CD14-positive monocyte (primary cell): ENCODE results near the gene LRBA. TPM values are rescaled to one million over a fixed set of nuclear protein-coding genes. Genes with fewer than 3 reads are reported as not detected.

Experiments
- DNase-seq, 3 donors: peaks; one replicate each; pipeline ENCODE4 v3.0.0-alpha.2; 2011 to 2022
- H2AFZ ChIP-seq: 2 replicates; pipeline ENCODE4 v1.6.0; 2012; ENCODE audit warnings: mild to moderate bottlenecking, low read depth, low read length, inconsistent platforms; ENCODE audit not compliant: insufficient read depth, poor library complexity, severe bottlenecking
- H3K27ac ChIP-seq, 2 donors: 1 replicate in 1 of 2; 2 replicates in 1 of 2; pipeline ENCODE4 v1.5.1; 2012 to 2013; ENCODE audit warnings: low read length in 2 of 2, control low read depth in 1 of 2, inconsistent platforms in 1 of 2, low read depth in 1 of 2, mild to moderate bottlenecking in 1 of 2
- H3K27me3 ChIP-seq, 2 donors: one replicate each; pipeline versions ENCODE4 v1.6.0 to v1.6.1; 2011 to 2013; ENCODE audit warnings: low read length in 2 of 2; ENCODE audit not compliant: control insufficient read depth in 2 of 2, insufficient read depth in 2 of 2
- H3K36me3 ChIP-seq, 2 donors: replicated peaks in 1 of 2; 1 replicate in 1 of 2; 2 replicates in 1 of 2; pipeline versions ENCODE4 v1.5.1 to v1.6.1; 2012 to 2013; ENCODE audit warnings: low read length in 2 of 2, control low read depth in 1 of 2, inconsistent platforms in 1 of 2, mild to moderate bottlenecking in 1 of 2; ENCODE audit not compliant: insufficient read depth in 2 of 2, control insufficient read depth in 1 of 2
- H3K4me1 ChIP-seq, 2 donors: 1 replicate in 1 of 2; 2 replicates in 1 of 2; pipeline versions ENCODE4 v1.5.1 to v1.6.1; 2012 to 2013; ENCODE audit warnings: low read length in 2 of 2, control low read depth in 1 of 2, inconsistent platforms in 1 of 2, mild to moderate bottlenecking in 1 of 2, moderate library complexity in 1 of 2; ENCODE audit not compliant: insufficient read depth in 2 of 2, control insufficient read depth in 1 of 2
- H3K4me2 ChIP-seq: replicated peaks from 2 replicates; pipeline ENCODE3; 2012; ENCODE audit warnings: low read length, moderate library complexity, mild to moderate bottlenecking; ENCODE audit not compliant: poor library complexity, severe bottlenecking; ENCODE audit errors: extremely low read depth
- H3K4me3 ChIP-seq, 3 experiments: fragments of 200-600 bp in 1 of 3; sonication (generic) in 1 of 3; replicated peaks in 1 of 3; 1 replicate in 2 of 3; 2 replicates in 1 of 3; pipeline ENCODE4 v1.5.1; 2011 to 2013; ENCODE audit warnings: low read length in 3 of 3, mild to moderate bottlenecking in 3 of 3, control low read depth in 2 of 3, low read depth in 2 of 3, inconsistent platforms in 1 of 3, moderate library complexity in 1 of 3
- H3K79me2 ChIP-seq: 2 replicates; pipeline ENCODE4 v1.6.0; 2012; ENCODE audit warnings: mild to moderate bottlenecking, control low read depth, inconsistent platforms, low read length, moderate library complexity; ENCODE audit not compliant: insufficient read depth
- H3K9ac ChIP-seq: 2 replicates; pipeline ENCODE4 v1.6.0; 2017; ENCODE audit warnings: low read length, mild to moderate bottlenecking; ENCODE audit not compliant: insufficient read depth, poor library complexity, severe bottlenecking
- H3K9me3 ChIP-seq, 2 donors: replicated peaks in 1 of 2; 1 replicate in 1 of 2; 2 replicates in 1 of 2; pipeline versions ENCODE4 v1.5.1 to v1.6.1; 2012 to 2013; ENCODE audit warnings: low read length in 2 of 2, control low read depth in 1 of 2; ENCODE audit not compliant: control insufficient read depth in 1 of 2, insufficient read depth in 1 of 2
- H4K20me1 ChIP-seq: 2 replicates; pipeline ENCODE4 v1.6.0; 2012; ENCODE audit warnings: mild to moderate bottlenecking, low read length, control low read depth, moderate library complexity; ENCODE audit not compliant: insufficient read depth
- H3K27ac Mint-ChIP-seq, 7 donors: one replicate each; pipeline ENCODE4 v1.8.0; 2020; ENCODE audit warnings: mild to moderate bottlenecking in 7 of 7, mixed read lengths in 7 of 7, moderate library complexity in 6 of 7, inconsistent platforms in 2 of 7
- H3K27me3 Mint-ChIP-seq, 3 donors: one replicate each; pipeline ENCODE4 v1.8.0; 2021 to 2022; ENCODE audit warnings: low read depth in 3 of 3, mild to moderate bottlenecking in 3 of 3, mixed read lengths in 3 of 3, moderate library complexity in 3 of 3, inconsistent platforms in 1 of 3
- H3K36me3 Mint-ChIP-seq, 2 donors: one replicate each; pipeline ENCODE4 v1.8.0; 2020; ENCODE audit warnings: mixed read lengths in 2 of 2, inconsistent platforms in 1 of 2, mild to moderate bottlenecking in 1 of 2
- H3K4me1 Mint-ChIP-seq: one replicate; pipeline ENCODE4 v1.8.0; 2020; ENCODE audit warnings: mild to moderate bottlenecking, mixed read lengths
- H3K4me3 Mint-ChIP-seq, 2 donors: one replicate each; pipeline ENCODE4 v1.8.0; 2020; ENCODE audit warnings: mild to moderate bottlenecking in 2 of 2, mixed read lengths in 2 of 2, moderate library complexity in 1 of 2
- H3K9me3 Mint-ChIP-seq, 7 donors: one replicate each; pipeline ENCODE4 v1.8.0; 2020 to 2022; ENCODE audit warnings: mixed read lengths in 7 of 7, mild to moderate bottlenecking in 6 of 7, moderate library complexity in 6 of 7, inconsistent platforms in 2 of 7
- CTCF ChIP-seq: fragments of 200-600 bp; IDR thresholded peaks from one replicate; pipeline ENCODE4 v1.8.0; 2022; ENCODE audit warnings: antibody characterized with exemption, mild to moderate bottlenecking
- WGBS: methylation state at CpG from one replicate; pipeline ENCODE4 v1.1.5; 2013; ENCODE audit warnings: missing lambda C conversion rate; ENCODE audit not compliant: insufficient coverage; 5-methylcytosine and 5-hydroxymethylcytosine counted together
- intact Hi-C, 2 donors: fragments of 100-400 bp; cut with micrococcal nuclease; formaldehyde crosslinking; loops; one replicate each; pipeline versions ENCODE4 v1.15.0 to v1.15.1; 2023
- polyA plus RNA-seq, 3 donors: library from polyadenylated mRNA; depleted of rRNA in 1 of 3; unstranded in 2 of 3; stranded (reverse) in 1 of 3; fragments of 300-500 nt in 2 of 3; fragments of >200 nt in 1 of 3; fragmentation: Illumina TruSeq in 2 of 3; gene quantifications; 1 replicate in 2 of 3; 2 replicates in 1 of 3; pipeline ENCODE4 v1.2.3, GENCODE V29; 2012 to 2021

Gene LRBA
- polyA plus RNA-seq, 3 donors: 1.5 to 5.5 (median 4.4) TPM

GRCh38 chr4:150972592-150972991 lies 42.5 kb downstream of the LRBA start:
- peaks cover 3% of the 10 kb centered on the region for H3K4me1 Mint-ChIP-seq
- no peak for DNase-seq
- no peaks in the 10 kb centered on the region for H3K36me3 Mint-ChIP-seq
- H2AFZ ChIP-seq: no peak overlapping the region
- no peak overlapping the region for H3K4me3 Mint-ChIP-seq
- no peaks in the 10 kb centered on the region for H3K4me1 ChIP-seq
- no peak overlapping the region for H3K27ac Mint-ChIP-seq
- peaks cover 0 to 9% of the 10 kb centered on the region in 2 donors for H3K9me3 ChIP-seq
- H4K20me1 ChIP-seq: no peaks in the 10 kb centered on the region
- peaks cover 0 to 6% (median 0%) of the 10 kb centered on the region in 7 donors for H3K9me3 Mint-ChIP-seq
- WGBS: no CpG with 5 or more reads among the region's 1 CpG
- intact Hi-C loops: no loop called here
- no peak overlapping the region for H3K27ac ChIP-seq
- no peak for TF ChIP-seq CTCF
- peaks cover 0 to 2% (median 0%) of the 10 kb centered on the region in 3 donors for H3K27me3 Mint-ChIP-seq
- H3K79me2 ChIP-seq: no peaks in the 10 kb centered on the region
- no peaks in the 10 kb centered on the region for H3K27me3 ChIP-seq
- no peaks in the 10 kb centered on the region for H3K36me3 ChIP-seq
- H3K4me3 ChIP-seq: no peak overlapping the region
- H3K9ac ChIP-seq: no peak overlapping the region
- H3K4me2 ChIP-seq: no peak overlapping the region

GRCh38 chr4:150971901-150972300 lies 43.2 kb downstream of the LRBA start:
- no peak overlapping the region for H3K4me3 Mint-ChIP-seq
- H3K36me3 ChIP-seq: no peaks in the 10 kb centered on the region
- H3K4me1 Mint-ChIP-seq: peaks cover 3% of the 10 kb centered on the region
- no peaks in the 10 kb centered on the region for H3K27me3 ChIP-seq
- H3K4me3 ChIP-seq: no peak overlapping the region
- H3K27ac Mint-ChIP-seq: no peak overlapping the region
- H3K9me3 ChIP-seq: peaks cover 0 to 3% of the 10 kb centered on the region in 2 donors
- H3K36me3 Mint-ChIP-seq: no peaks in the 10 kb centered on the region
- no peak for DNase-seq
- H3K9me3 Mint-ChIP-seq: peaks cover 0 to 4% (median 0%) of the 10 kb centered on the region in 7 donors
- H3K27me3 Mint-ChIP-seq: peaks cover 0 to 1% (median 0%) of the 10 kb centered on the region in 3 donors
- intact Hi-C loops: no loop called here
- H3K4me1 ChIP-seq: no peaks in the 10 kb centered on the region
- no peak for TF ChIP-seq CTCF
- no peak overlapping the region for H3K27ac ChIP-seq
- no peak overlapping the region for H3K9ac ChIP-seq
- no peak overlapping the region for H3K4me2 ChIP-seq
- H4K20me1 ChIP-seq: no peaks in the 10 kb centered on the region
- H2AFZ ChIP-seq: no peak overlapping the region
- no peaks in the 10 kb centered on the region for H3K79me2 ChIP-seq
